HG02938 (cell line): ENCODE data around the gene APH1A.
"Not testable (repeated sequence)": the region's sequence is repeated elsewhere in the genome, so short reads cannot be mapped to it uniquely, and the experiment has no call there.

Experiments
- ATAC-seq: cut with Tn5 transposase; IDR thresholded peaks from one replicate; pipeline ENCODE4 v1.9.1; 2021; ENCODE audit warnings: mild to moderate bottlenecking, moderate library complexity; ENCODE audit not compliant: unreplicated experiment

APH1A gene

GRCh38 chr1:150268705-150269403, at the start of gene APH1A:
Gene APH1A (minus strand): TSS chr1:150269016. CDS start chr1:150268810, 206 bp downstream.
- ATAC-seq = peak; percentile 77

GRCh38 chr1:150314691-150315090, 45.9 kb upstream of the APH1A start:
- not testable (repeated sequence) for ATAC-seq

GRCh38 chr1:150311762-150312161, 42.9 kb upstream of the APH1A start:
- ATAC-seq = no peak

DNA sequence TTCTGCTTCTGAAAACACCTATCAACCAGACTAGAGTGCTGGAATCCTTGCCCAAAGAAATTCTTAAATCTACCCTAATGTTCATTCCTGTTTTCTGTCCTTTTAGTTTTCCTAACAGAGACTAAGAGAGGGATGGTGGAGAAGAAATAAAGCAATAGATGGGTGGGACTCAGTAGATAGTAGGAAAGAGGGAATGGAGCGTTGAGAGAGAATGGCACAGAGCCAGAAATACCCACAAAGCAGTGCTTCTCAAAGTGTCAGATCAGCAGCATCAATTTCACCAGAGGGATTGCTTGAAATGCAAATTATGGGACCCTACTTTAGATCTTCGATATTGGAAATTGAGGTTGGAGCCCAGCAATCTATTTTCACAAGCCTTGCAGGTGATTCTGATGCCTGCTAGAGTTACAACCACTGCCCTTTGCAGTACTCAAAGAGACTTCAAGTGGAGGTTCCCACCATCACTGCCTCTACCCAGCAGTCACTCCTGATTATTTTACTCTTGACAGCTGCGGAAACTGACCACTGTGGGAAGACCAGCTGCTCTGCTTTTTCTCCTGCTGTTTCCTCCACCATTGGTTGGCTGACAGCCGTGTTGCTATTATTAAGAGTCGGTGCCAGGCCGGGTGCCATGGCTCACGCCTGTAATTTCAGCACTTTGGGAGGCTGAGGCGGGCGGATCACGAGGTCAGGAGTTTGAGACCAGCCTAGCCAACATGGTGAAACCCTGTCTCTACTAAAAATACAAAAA, 41.1 kb upstream of the APH1A start:
- no peak for ATAC-seq

- ATAC-seq = not testable (repeated sequence)
Observed at GRCh38 chr1:150308585-150308984, 39.8 kb upstream of the APH1A start.

DNA sequence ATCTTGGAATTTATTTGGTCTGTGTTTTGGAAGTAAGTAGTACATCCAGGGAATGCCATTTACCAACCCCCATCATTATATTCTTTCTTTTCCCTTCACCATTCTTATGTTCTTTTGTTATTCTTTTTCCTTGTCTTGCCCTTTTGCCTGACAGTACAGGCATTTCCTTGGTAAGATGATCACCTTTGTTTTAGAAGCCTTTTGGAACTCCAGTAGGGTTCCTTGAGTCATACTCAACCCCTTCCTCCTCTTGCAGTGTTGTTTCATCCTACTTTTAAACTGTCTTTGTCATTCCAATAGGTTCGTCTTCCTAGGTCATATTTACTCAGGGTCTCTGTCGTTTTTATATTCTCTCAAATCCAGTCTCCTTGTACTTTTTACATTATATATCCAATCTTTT, 34.1 kb upstream of the APH1A start:
- no peak for ATAC-seq

GRCh38 chr1:150302338-150302737, 33.5 kb upstream of the APH1A start:
- no peak for ATAC-seq

DNA sequence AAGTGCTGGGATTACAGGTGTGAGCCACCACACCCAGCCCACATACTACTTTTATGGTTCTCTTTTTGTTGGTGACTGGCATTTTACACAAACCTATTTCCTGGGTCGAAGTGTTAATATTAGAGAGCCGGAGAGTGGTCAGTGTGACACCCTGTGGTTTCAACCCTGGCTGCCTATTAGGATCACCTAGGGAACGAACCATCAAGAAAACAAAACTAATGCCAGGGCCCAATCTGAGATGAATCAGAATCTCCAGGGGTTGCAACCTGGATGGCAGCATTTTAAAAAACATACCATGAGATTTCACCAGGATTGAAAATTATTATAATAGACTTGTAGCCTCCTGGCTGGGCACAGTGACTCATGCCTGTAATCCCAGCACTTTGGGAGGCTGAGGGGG, 30.9 kb upstream of the APH1A start:
- ATAC-seq = no peak

DNA sequence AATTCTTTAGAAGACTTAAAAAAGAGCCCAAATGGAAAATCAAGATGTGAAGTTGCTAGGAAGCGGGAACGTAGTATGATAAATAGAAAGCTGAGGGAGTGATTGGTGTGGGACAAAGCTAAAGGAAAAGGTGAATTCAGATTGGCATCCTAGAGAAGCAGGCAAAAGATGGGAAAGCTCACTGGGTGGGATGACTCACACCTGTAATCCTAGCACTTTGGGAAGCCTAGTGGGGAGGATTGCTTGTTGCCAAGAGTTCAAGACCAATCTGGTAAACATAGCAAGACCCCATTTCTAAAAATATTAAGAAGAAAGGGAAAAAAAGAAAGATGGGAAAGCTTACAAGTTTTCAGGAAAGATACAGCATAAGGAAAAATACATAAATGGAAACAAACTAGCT, 26.7 kb upstream of the APH1A start:
- ATAC-seq = no peak

DNA sequence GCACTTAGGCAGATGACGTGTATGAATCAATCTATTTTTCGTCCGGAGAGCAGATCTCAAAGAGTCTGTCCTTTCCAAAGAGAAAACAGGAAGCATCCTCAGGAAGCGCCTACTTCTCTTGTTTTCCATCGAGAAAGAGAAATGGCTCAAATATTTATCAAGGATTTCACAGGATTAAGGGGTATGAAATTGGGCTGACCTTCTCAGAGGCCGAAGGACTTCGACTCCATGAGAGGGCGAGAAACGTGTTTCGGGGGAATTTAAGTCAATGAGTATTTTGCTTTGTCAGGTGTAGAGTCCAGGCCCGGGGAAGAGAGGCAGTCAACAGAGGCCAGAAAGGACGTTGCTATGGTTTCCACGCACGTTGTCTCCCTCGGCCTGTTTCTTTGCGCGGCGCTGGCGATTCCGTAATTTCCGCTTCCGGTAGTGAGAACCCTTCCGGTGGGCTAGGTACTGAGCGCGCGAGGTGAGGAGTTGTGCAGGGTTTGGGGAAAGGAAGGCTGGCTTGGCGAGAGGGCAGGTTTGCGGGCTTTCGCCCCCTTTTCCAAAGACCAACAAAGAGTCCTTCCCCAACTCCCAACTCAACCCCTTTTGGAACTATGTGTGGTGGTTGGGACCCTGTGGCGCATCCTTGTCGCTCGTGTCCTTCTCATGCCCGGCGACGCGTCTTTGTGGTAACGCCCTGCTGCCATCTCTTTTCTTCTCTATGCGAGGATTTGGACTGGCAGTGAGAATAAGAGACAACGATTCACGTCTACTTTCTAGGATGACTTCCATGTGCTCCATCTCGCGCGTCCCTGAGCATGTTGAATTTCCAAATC, 24.8 kb upstream of the APH1A start, which contains the start of gene MRPS21:
Gene MRPS21 (plus strand): TSS at position 429 of the 821 bp plus-strand sequence. CDS start 506 bp downstream, outside the sequence.
- ATAC-seq = peak; percentile 96

- ATAC-seq = no peak
Observed at GRCh38 chr1:150288822-150289221, 20.0 kb upstream of the APH1A start.

DNA sequence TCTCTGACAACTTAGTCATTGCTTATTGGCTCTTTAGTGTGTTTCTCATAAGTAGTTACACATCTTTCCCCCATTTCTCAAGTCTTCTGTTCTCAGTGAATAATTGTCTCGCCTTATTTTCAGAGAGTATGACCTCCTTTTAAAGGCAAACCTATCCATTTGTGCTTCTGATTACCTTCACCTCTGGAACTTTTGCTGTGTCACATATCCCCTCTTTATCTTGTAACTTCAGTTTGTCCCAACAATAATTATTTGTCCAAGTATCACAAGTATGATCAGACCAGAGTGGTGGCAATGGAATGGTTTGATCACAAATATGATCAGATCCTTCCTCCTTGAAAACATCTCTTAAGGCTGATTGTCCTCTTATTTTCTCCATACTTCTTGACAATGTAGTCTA, 19.6 kb upstream of the APH1A start:
- no peak for ATAC-seq

DNA sequence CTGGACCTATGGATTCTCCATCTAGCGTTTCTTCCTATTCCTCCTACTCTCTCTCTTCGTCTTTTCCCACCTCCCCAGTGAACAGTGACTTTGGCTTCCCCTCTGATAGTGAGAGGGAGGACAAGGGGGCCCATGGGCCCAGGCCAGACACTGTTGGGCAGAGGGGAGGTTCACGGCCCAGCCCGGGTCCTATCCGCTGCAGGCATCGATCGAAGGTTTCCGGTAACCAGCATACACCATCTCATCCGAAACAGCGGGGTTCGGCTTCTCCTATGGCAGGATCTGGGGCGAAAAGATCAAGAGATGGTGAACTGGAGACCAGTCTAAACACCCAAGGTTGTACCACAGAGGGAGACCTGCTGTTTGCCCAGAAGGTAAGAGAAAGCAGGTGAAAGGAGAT, 14.4 kb upstream of the APH1A start:
- ATAC-seq = no peak

DNA sequence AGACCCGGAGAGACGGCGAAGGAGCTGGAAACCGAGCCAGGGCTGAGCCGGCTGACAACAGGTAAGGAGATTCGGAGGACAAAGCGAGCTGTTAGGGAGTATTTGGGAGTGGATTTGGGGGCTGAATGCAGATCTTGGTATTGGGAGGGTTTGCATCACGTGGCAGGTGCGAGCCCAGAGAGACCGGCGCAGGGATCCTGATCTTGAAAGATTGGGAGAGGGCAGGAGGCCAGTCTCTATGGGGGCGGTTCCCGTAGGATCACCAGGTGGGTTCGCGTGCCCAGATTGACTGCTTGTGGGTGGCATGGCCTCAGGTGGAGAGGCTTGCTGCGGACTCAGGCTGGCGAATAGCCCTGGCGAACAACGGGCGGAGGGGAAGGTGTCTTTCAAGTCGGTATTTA, 13.7 kb upstream of the APH1A start:
- ATAC-seq = no peak

DNA sequence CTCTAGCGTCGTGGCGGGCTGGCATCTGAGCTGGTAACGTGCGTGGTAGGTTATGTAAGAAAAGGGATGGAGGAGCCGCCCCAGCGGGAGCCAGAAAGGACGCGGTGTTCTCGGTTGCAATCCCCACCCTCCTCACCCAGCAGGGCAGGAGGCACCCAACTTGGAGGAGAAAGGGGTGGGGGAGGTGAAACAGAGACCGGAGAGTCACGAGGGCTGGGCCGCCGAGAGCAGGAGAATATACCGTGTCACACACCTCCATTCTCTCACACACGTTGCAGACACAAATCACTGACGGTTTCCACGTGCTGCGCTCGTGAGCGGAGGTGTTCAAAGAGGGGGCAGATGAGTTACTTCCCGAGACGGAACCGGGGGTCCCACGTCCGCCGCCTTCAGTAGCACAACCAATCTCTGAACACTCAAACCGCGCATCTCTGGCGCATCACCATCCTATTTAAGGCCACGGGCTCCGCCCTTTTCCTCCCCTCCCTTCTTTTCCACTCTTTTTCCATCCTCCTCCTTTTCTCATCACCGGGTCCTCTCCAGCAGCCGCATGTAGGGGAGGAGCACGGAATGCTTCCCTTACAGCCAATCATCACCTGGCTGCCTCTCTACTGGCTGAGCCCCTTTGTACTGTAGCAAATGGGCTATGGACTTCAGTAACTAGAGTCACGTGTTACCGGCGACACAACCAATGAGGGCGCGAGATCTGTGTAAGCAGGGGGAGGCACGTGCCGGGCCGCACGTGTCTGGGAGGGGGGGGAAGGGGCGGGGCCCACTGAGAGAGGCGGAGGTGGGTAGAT, 13.1 kb upstream of the APH1A start, which contains the start of gene CIART:
Gene CIART (plus strand): TSS at position 797 of the 800 bp plus-strand sequence. CDS start 714 bp downstream, outside the sequence.
- peak; percentile 71 for ATAC-seq

DNA sequence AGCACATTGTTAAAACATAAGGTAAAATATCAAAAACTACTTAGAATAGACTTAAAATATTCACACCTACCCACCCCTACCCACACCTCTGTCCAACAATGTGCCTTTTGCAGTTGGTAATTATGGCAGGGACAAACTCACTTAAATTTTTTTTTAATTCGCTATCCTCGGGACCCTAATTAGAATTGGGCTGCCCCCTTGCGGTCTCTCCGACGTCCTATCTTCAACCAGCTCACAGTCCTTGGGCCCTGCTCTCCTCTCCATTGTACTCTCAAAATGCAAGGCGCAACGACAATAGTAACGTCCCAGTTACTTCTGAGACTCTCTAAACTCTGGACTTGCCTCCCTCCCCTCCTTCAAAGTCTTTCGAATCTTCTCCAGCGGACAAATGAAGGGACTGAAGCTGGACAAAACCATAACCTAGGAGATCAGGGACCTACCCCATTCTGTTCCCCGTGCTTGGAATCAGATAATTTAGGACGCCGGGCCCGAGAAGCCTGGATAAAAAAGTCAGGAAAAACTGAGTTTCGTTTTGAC, 12.5 kb upstream of the APH1A start:
- no peak for ATAC-seq

DNA sequence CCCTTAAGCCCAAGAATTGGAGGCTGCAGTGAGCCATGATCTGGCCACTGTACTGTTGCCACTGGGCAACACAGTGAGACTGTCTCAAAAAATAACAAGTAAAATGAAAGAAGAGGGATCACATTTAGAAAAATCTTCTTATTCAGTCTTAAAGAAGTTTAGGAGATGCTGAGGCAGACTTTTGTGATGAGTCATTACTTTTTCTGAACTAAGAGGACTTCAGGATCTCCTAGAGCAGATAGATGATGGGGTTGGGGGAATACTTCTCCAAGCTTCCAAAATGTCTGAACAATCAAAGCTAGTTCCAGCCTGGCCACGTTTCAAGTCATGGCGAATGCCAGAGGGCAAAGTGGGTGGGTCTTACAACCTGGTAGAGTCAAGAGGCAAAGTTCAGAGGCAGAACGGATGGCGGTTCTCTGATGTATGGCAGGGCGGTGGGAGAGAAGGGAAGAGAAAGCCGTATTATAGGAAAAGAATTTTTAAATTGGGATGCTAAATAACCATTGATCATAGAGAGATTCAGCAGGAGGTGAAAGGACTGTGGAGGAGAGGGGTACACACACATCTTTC, 11.4 kb upstream of the APH1A start:
- ATAC-seq = no peak

- no peak for ATAC-seq
Observed at GRCh38 chr1:150273311-150273710, 4.5 kb upstream of the APH1A start.

- ATAC-seq = no peak
Observed at GRCh38 chr1:150271291-150271959, 2.6 kb upstream of the APH1A start.
